ENCODE data around the gene PTCD1. TPM values are rescaled to one million over a fixed set of nuclear protein-coding genes. Genes with fewer than 3 reads are reported as not detected.
"Not testable (repeated sequence)": the region's sequence is repeated elsewhere in the genome, so short reads cannot be mapped to it uniquely, and the experiment has no call there.

The PTCD1 gene
- total RNA-seq, 1 donor from 2014 or later = 5.7 TPM

- Histone ChIP-seq H3K4me3 (ENCODE audit: low read length in 3 of 3) (no peak overlapping the region), H3K36me3 (ENCODE audit: control insufficient read depth in 3 of 3, insufficient read depth in 3 of 3, low read length in 3 of 3) (peaks cover 45 to 60% (median 53%) of the 10 kb centered on the region in 3 donors), H3K9ac (ENCODE audit: low read depth in 1 of 3, low read length in 3 of 3) (no peak overlapping the region), H3K9me3 (ENCODE audit: control insufficient read depth in 3 of 3, low read length in 3 of 3) (no peaks in the 10 kb centered on the region), H3K27ac (ENCODE audit: low read depth, low read length) (no peak overlapping the region), H3K4me1 (ENCODE audit: control insufficient read depth in 3 of 3, insufficient read depth in 3 of 3, low read length in 3 of 3) (no peaks in the 10 kb centered on the region), H3K27me3 (ENCODE audit: control insufficient read depth in 3 of 3, insufficient read depth in 3 of 3, low read length in 3 of 3) (no peaks in the 10 kb centered on the region)
These were observed 9.5 kb downstream of the PTCD1 start for GRCh38 chr7:99428972-99429566.

GRCh38 chr7:99424932-99425730, 13.5 kb downstream of the PTCD1 start:
- peaks cover 48 to 53% (median 49%) of the 10 kb centered on the region in 3 donors for H3K36me3 ChIP-seq (ENCODE audit: control insufficient read depth in 3 of 3, insufficient read depth in 3 of 3, low read length in 3 of 3)

GRCh38 chr7:99422625-99423024, 16.0 kb downstream of the PTCD1 start:
- Histone ChIP-seq H3K9me3 (ENCODE audit: control insufficient read depth in 3 of 3, low read length in 3 of 3) (no peaks in the 10 kb centered on the region), H3K4me1 (ENCODE audit: control insufficient read depth in 3 of 3, insufficient read depth in 3 of 3, low read length in 3 of 3) (no peaks in the 10 kb centered on the region), H3K36me3 (ENCODE audit: control insufficient read depth in 3 of 3, insufficient read depth in 3 of 3, low read length in 3 of 3) (peaks cover 55 to 65% (median 59%) of the 10 kb centered on the region in 3 donors), H3K9ac (ENCODE audit: low read depth in 1 of 3, low read length in 3 of 3) (no peak overlapping the region), H3K27me3 (ENCODE audit: control insufficient read depth in 3 of 3, insufficient read depth in 3 of 3, low read length in 3 of 3) (no peaks in the 10 kb centered on the region), H3K4me3 (ENCODE audit: low read length in 3 of 3) (no peak overlapping the region), H3K27ac (ENCODE audit: low read depth, low read length) (no peak overlapping the region)

More at GRCh38 chr7:99424932-99425730, 13.5 kb downstream of the PTCD1 start:
- no peak overlapping the region for H3K4me3 ChIP-seq (ENCODE audit: low read length in 3 of 3)
- H3K27me3 ChIP-seq (ENCODE audit: control insufficient read depth in 3 of 3, insufficient read depth in 3 of 3, low read length in 3 of 3) = no peaks in the 10 kb centered on the region
- H3K27ac ChIP-seq (ENCODE audit: low read depth, low read length) = no peak overlapping the region
- no peaks in the 10 kb centered on the region for H3K4me1 ChIP-seq (ENCODE audit: control insufficient read depth in 3 of 3, insufficient read depth in 3 of 3, low read length in 3 of 3)
- H3K9ac ChIP-seq (ENCODE audit: low read depth in 1 of 3, low read length in 3 of 3) = no peak overlapping the region
- H3K9me3 ChIP-seq (ENCODE audit: control insufficient read depth in 3 of 3, low read length in 3 of 3) = no peaks in the 10 kb centered on the region

GRCh38 chr7:99422186-99422585, 16.4 kb downstream of the PTCD1 start:
- peaks cover 59 to 69% (median 63%) of the 10 kb centered on the region in 3 donors for H3K36me3 ChIP-seq (ENCODE audit: control insufficient read depth in 3 of 3, insufficient read depth in 3 of 3, low read length in 3 of 3)
- H3K4me3 ChIP-seq (ENCODE audit: low read length in 3 of 3) = no peak overlapping the region

GRCh38 chr7:99420986-99421385, 17.6 kb downstream of the PTCD1 start:
- Histone ChIP-seq H3K4me3 (ENCODE audit: low read length in 3 of 3) (no peak overlapping the region), H3K36me3 (ENCODE audit: control insufficient read depth in 3 of 3, insufficient read depth in 3 of 3, low read length in 3 of 3) (peaks cover 71 to 79% (median 71%) of the 10 kb centered on the region in 3 donors), H3K9me3 (ENCODE audit: control insufficient read depth in 3 of 3, low read length in 3 of 3) (no peaks in the 10 kb centered on the region), H3K27ac (ENCODE audit: low read depth, low read length) (no peak overlapping the region), H3K4me1 (ENCODE audit: control insufficient read depth in 3 of 3, insufficient read depth in 3 of 3, low read length in 3 of 3) (no peaks in the 10 kb centered on the region), H3K27me3 (ENCODE audit: control insufficient read depth in 3 of 3, insufficient read depth in 3 of 3, low read length in 3 of 3) (no peaks in the 10 kb centered on the region), H3K9ac (ENCODE audit: low read depth in 1 of 3, low read length in 3 of 3) (no peak overlapping the region)

More at GRCh38 chr7:99422186-99422585, 16.4 kb downstream of the PTCD1 start:
- no peaks in the 10 kb centered on the region for H3K9me3 ChIP-seq (ENCODE audit: control insufficient read depth in 3 of 3, low read length in 3 of 3)
- H3K27me3 ChIP-seq (ENCODE audit: control insufficient read depth in 3 of 3, insufficient read depth in 3 of 3, low read length in 3 of 3) = no peaks in the 10 kb centered on the region
- H3K4me1 ChIP-seq (ENCODE audit: control insufficient read depth in 3 of 3, insufficient read depth in 3 of 3, low read length in 3 of 3) = no peaks in the 10 kb centered on the region
- H3K9ac ChIP-seq (ENCODE audit: low read depth in 1 of 3, low read length in 3 of 3) = no peak overlapping the region
- no peak overlapping the region for H3K27ac ChIP-seq (ENCODE audit: low read depth, low read length)

GRCh38 chr7:99420213-99420612, 18.4 kb downstream of the PTCD1 start:
- H3K27me3 ChIP-seq (ENCODE audit: control insufficient read depth in 3 of 3, insufficient read depth in 3 of 3, low read length in 3 of 3) = no peaks in the 10 kb centered on the region
- no peaks in the 10 kb centered on the region for H3K4me1 ChIP-seq (ENCODE audit: control insufficient read depth in 3 of 3, insufficient read depth in 3 of 3, low read length in 3 of 3)
- no peak overlapping the region for H3K4me3 ChIP-seq (ENCODE audit: low read length in 3 of 3)
- H3K27ac ChIP-seq (ENCODE audit: low read depth, low read length) = no peak overlapping the region
- no peak overlapping the region for H3K9ac ChIP-seq (ENCODE audit: low read depth in 1 of 3, low read length in 3 of 3)
- no peaks in the 10 kb centered on the region for H3K9me3 ChIP-seq (ENCODE audit: control insufficient read depth in 3 of 3, low read length in 3 of 3)
- peaks cover 68 to 77% (median 71%) of the 10 kb centered on the region in 3 donors for H3K36me3 ChIP-seq (ENCODE audit: control insufficient read depth in 3 of 3, insufficient read depth in 3 of 3, low read length in 3 of 3)

GRCh38 chr7:99419323-99420021, 19.1 kb downstream of the PTCD1 start:
- no peaks in the 10 kb centered on the region for H3K9me3 ChIP-seq (ENCODE audit: control insufficient read depth in 3 of 3, low read length in 3 of 3)
- H3K36me3 ChIP-seq (ENCODE audit: control insufficient read depth in 3 of 3, insufficient read depth in 3 of 3, low read length in 3 of 3) = peaks cover 66 to 75% (median 69%) of the 10 kb centered on the region in 3 donors
- H3K4me1 ChIP-seq (ENCODE audit: control insufficient read depth in 3 of 3, insufficient read depth in 3 of 3, low read length in 3 of 3) = no peaks in the 10 kb centered on the region
- H3K27me3 ChIP-seq (ENCODE audit: control insufficient read depth in 3 of 3, insufficient read depth in 3 of 3, low read length in 3 of 3) = no peaks in the 10 kb centered on the region
- H3K9ac ChIP-seq (ENCODE audit: low read depth in 1 of 3, low read length in 3 of 3) = no peak overlapping the region
- H3K4me3 ChIP-seq (ENCODE audit: low read length in 3 of 3) = no peak overlapping the region
- H3K27ac ChIP-seq (ENCODE audit: low read depth, low read length) = no peak overlapping the region

GRCh38 chr7:99418260-99418659, 20.3 kb downstream of the PTCD1 start:
- peaks cover 59 to 64% (median 61%) of the 10 kb centered on the region in 3 donors for H3K36me3 ChIP-seq (ENCODE audit: control insufficient read depth in 3 of 3, insufficient read depth in 3 of 3, low read length in 3 of 3)

GRCh38 chr7:99415513-99416127, 23.0 kb downstream of the PTCD1 start:
- not testable (repeated sequence) for H3K4me1 ChIP-seq (ENCODE audit: control insufficient read depth in 3 of 3, insufficient read depth in 3 of 3, low read length in 3 of 3); H3K9ac ChIP-seq (ENCODE audit: low read depth in 1 of 3, low read length in 3 of 3); H3K27ac ChIP-seq (ENCODE audit: low read depth, low read length); H3K27me3 ChIP-seq (ENCODE audit: control insufficient read depth in 3 of 3, insufficient read depth in 3 of 3, low read length in 3 of 3); H3K9me3 ChIP-seq (ENCODE audit: control insufficient read depth in 3 of 3, low read length in 3 of 3); H3K4me3 ChIP-seq (ENCODE audit: low read length in 3 of 3)
- peaks cover 68 to 77% (median 69%) of the 10 kb centered on the region in 3 donors for H3K36me3 ChIP-seq (ENCODE audit: control insufficient read depth in 3 of 3, insufficient read depth in 3 of 3, low read length in 3 of 3)

More at GRCh38 chr7:99418260-99418659, 20.3 kb downstream of the PTCD1 start:
- H3K4me1 ChIP-seq (ENCODE audit: control insufficient read depth in 3 of 3, insufficient read depth in 3 of 3, low read length in 3 of 3) = no peaks in the 10 kb centered on the region
- no peak overlapping the region for H3K4me3 ChIP-seq (ENCODE audit: low read length in 3 of 3)
- no peak overlapping the region for H3K27ac ChIP-seq (ENCODE audit: low read depth, low read length)
- no peaks in the 10 kb centered on the region for H3K27me3 ChIP-seq (ENCODE audit: control insufficient read depth in 3 of 3, insufficient read depth in 3 of 3, low read length in 3 of 3)
- H3K9me3 ChIP-seq (ENCODE audit: control insufficient read depth in 3 of 3, low read length in 3 of 3) = no peaks in the 10 kb centered on the region
- H3K9ac ChIP-seq (ENCODE audit: low read depth in 1 of 3, low read length in 3 of 3) = no peak overlapping the region
